ENCODE data around the gene FOXN3. TPM values are rescaled to one million over a fixed set of nuclear protein-coding genes. Genes with fewer than 3 reads are reported as not detected.

FOXN3 gene
- total RNA-seq, 4 donors from 2014 or later: 98.7 to 116 (median 103) TPM

DNA sequence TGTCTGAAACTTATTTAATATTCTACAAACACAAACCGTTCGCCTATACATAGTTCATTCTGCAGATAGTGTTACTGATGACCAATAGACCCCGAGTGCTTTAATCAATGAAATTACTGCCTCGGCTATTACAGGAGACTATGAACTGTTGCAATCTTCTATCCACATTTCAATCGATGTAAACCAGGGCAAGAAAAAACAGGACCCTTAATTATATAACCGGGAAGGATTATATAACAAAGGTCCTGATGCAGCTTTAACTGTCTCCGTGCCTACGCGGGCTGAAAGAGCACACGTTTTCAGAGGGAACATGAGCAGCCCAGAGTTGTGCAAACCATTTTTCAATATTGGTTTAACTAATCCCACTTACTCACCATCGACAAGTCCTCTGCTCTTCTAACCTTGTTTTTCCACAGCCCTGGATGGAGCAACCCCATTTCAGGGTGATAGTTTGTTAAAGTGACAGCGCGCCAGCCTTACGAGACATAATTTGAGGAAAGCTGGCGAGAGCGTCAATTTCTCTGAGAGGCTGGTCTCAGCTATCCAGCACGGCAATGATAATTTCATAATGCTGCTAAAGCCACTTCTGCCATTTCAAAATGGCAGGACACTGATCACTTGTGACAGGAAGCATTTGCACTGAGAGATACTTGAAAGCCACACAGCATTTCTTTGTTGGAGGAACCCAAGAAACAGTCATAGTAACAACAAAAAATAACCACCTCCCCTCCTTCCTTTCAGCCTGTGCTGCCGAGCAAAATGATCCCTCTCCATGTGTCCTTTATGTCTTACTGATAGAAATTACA lies 184.6 kb downstream of the FOXN3 start:
- peaks cover 0 to 15% (median 0%) of the 10 kb centered on the region in 4 donors for H3K4me1 ChIP-seq
- 88 to 91% methylated on average over 18 of the region's 18 CpGs for WGBS, 2 donors
- H3K36me3 ChIP-seq: peaks cover 0 to 4% (median 0%) of the 10 kb centered on the region in 3 donors

DNA sequence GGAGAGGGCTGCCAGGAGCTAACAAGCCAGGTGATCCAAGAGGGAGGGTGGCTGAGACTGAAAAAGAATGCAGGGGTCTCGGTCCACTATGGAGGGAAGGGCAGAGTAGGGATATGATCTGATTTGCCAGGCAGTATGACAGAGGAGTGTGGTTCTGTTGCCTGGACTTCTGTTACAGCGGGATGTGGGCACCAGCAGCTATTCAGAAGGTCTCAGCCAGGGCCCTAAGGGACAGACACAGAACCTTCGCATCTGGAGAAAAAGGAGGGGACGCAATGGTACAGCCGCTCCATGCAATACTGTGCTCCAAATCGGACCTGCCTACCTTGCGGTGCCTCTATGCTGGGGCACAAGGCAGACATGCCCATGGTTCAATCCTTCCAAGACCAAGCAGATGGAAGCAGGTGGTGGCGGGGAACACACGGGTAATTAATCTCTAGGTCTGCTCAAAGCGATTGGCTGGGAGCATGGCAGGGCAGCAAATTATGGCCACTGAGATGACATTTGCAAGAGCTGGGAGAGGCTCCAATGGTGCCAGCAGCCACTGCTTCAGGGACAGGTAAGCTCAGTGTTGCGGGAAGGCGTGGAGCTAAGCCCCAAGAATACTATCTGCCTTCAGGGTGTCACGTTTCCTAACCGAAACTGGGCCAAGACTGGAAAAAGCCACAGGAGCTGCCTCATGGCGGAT lies 185.5 kb downstream of the FOXN3 start:
- no peak overlapping the region for H3K27ac ChIP-seq
- no peak for TF ChIP-seq POLR2A (IDR thresholded peaks at IDR 0.05)
- TF ChIP-seq EP300 (IDR thresholded peaks at IDR 0.05): no peak
- TF ChIP-seq, protein P1, sequence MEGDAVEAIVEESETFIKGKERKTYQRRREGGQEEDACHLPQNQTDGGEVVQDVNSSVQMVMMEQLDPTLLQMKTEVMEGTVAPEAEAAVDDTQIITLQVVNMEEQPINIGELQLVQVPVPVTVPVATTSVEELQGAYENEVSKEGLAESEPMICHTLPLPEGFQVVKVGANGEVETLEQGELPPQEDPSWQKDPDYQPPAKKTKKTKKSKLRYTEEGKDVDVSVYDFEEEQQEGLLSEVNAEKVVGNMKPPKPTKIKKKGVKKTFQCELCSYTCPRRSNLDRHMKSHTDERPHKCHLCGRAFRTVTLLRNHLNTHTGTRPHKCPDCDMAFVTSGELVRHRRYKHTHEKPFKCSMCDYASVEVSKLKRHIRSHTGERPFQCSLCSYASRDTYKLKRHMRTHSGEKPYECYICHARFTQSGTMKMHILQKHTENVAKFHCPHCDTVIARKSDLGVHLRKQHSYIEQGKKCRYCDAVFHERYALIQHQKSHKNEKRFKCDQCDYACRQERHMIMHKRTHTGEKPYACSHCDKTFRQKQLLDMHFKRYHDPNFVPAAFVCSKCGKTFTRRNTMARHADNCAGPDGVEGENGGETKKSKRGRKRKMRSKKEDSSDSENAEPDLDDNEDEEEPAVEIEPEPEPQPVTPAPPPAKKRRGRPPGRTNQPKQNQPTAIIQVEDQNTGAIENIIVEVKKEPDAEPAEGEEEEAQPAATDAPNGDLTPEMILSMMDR (IDR thresholded peaks at IDR 0.05): no peak
- DNase-seq (ENCODE audit: low spot score in 2 of 2): no peak
- H3K27me3 ChIP-seq: no peaks in the 10 kb centered on the region
- H3K36me3 ChIP-seq: peaks cover 0 to 4% (median 0%) of the 10 kb centered on the region in 3 donors
- peaks cover 0 to 5% (median 0%) of the 10 kb centered on the region in 4 donors for H3K9me3 ChIP-seq
- peaks cover 0 to 24% (median under 1%) of the 10 kb centered on the region in 4 donors for H3K4me1 ChIP-seq
- H3K4me3 ChIP-seq: no peak overlapping the region
- 96 to 98% methylated on average over 14 to 15 of the region's 15 CpGs for WGBS, 2 donors

More for the DNA sequence above, 184.6 kb downstream of the FOXN3 start:
- Histone ChIP-seq H3K4me3 (no peak overlapping the region), H3K27me3 (no peaks in the 10 kb centered on the region), H3K9me3 (peaks cover 0 to 5% (median 0%) of the 10 kb centered on the region in 4 donors), H3K27ac (no peak overlapping the region)
- TF ChIP-seq EP300 (IDR thresholded peaks at IDR 0.05) (no peak), POLR2A (IDR thresholded peaks at IDR 0.05) (no peak)
- TF ChIP-seq, protein P1 (IDR thresholded peaks at IDR 0.05): no peak
- DNase-seq (ENCODE audit: low spot score in 2 of 2): no peak

DNA sequence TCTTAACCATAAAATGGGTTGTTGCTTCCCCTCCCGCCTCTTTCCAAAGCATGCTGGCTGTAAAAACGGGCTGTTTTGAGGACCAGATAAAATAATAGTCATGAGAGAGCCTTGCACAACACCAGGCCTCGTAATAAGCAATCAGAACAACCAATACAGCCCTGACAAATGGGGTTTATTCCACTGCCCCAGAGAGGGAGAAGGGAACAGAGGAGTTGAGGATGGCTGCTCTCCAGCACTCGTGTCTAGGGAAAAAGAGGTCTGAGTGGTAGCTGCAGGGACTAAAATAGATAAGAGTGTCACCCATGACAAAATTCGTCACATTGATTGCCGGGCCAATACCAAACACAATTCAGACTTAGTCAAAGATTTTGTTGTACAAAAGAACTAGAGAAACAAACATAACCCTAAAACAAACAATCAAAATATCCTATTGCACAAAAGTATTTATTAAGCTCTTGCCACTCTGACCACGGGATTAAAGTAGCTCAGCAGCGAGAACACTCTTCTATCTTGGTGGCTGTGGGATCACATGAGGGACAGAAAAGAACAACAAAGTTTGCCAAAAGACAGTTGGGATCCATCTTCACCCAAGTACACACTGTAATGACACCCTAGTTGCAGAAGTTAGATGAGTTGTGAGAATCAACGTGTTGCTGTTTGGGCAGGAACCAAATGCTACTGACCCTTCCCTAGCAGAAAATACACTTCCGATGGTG lies 188.0 kb downstream of the FOXN3 start:
- H3K27ac ChIP-seq: peak overlapping the region in 1 of 4 donors; percentile 14
- peaks cover 0 to 31% (median 6%) of the 10 kb centered on the region in 4 donors for H3K4me1 ChIP-seq
- TF ChIP-seq POLR2A (IDR thresholded peaks at IDR 0.05) (no peak), EP300 (IDR thresholded peaks at IDR 0.05) (no peak)
- 73 to 74% methylated on average over 10 of the region's 10 CpGs for WGBS, 2 donors
- DNase-seq (ENCODE audit: low spot score in 2 of 2): no peak
- H3K36me3 ChIP-seq: no peaks in the 10 kb centered on the region
- no peaks in the 10 kb centered on the region for H3K9me3 ChIP-seq
- H3K4me3 ChIP-seq: no peak overlapping the region
- no peaks in the 10 kb centered on the region for H3K27me3 ChIP-seq

DNA sequence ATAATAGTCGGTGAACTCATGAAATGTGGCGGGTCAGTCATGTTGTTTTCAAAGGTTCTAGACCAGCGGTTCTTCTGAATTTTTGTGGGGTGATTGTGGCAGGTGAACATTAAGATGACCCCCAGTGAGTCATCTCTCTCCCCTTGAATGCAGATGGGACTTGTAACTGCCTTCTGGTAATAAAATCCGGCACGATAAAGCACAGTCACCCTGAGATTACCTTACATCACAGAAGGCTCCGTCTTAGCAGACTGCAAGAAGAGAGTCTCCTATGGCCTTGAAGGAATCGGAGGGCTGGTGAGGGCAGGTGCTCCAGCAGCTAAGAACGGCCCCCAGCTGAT lies 189.6 kb downstream of the FOXN3 start:
- H3K4me1 ChIP-seq: peaks cover 0 to 30% (median 6%) of the 10 kb centered on the region in 4 donors
- no peak overlapping the region for H3K4me3 ChIP-seq
- H3K27ac ChIP-seq: peak overlapping the region in 1 of 4 donors; percentile 52
- no peaks in the 10 kb centered on the region for H3K36me3 ChIP-seq
- no peaks in the 10 kb centered on the region for H3K27me3 ChIP-seq
- 88 to 89% methylated on average over 8 of the region's 8 CpGs for WGBS, 2 donors
- H3K9me3 ChIP-seq: no peaks in the 10 kb centered on the region
- no peak for DNase-seq (ENCODE audit: low spot score in 2 of 2)
- TF ChIP-seq POLR2A (IDR thresholded peaks at IDR 0.05) (no peak), EP300 (IDR thresholded peaks at IDR 0.05) (no peak)
- TF ChIP-seq, protein P1 (IDR thresholded peaks at IDR 0.05): no peak

DNA sequence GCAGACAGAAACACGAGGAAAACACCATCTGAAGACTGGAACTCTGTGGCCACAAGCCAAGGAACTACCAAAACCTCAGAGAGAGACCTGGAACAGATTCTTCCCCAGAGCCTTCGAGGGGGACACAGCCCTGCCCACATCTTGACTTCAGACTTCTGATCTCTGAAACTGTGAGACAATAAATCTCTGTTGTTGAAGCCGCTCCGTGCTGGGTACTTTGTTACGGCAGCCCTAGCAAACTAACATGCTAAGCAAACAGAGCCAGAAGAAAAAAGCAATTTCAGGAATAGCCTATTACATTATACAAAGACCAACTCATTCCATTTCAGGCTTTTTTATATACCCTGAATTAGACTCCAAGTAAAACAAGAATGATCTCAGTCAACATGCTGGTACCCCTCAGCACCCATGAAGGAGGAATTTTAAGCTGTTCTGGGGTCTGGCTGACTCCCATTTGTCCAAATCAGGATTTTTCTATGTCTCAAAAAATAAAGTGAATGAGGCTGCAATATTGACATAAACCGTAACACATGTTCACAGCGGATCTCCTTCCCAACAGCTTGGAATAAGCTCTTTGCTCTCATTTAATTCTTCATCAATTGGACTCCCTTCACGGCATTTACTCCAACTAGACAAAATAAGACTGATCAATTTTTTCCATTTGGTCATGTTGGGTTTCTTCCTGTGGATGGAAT lies 190.1 kb downstream of the FOXN3 start:
- Histone ChIP-seq H3K36me3 (no peaks in the 10 kb centered on the region), H3K27me3 (no peaks in the 10 kb centered on the region), H3K27ac (peak overlapping the region in 1 of 4 donors; percentile 52), H3K9me3 (no peaks in the 10 kb centered on the region), H3K4me3 (no peak overlapping the region), H3K4me1 (peaks cover 0 to 30% (median 6%) of the 10 kb centered on the region in 4 donors)
- 33 to 40% methylated on average over 8 of the region's 8 CpGs for WGBS, 2 donors
- peak in 1 of 2 donors; percentile 30 for DNase-seq (ENCODE audit: low spot score in 2 of 2)
- TF ChIP-seq, protein P1 (IDR thresholded peaks at IDR 0.05): no peak
- TF ChIP-seq POLR2A (IDR thresholded peaks at IDR 0.05) (no peak), EP300 (IDR thresholded peaks at IDR 0.05) (peak in 1 of 2 donors; percentile 24)
